GM10266 (cell line): ENCODE measurements around the gene MORN1.

Experiments
- DNase-seq: peaks from one replicate; pipeline ENCODE4 v3.0.0; 2012; ENCODE audit errors: extremely low spot score
- TF ChIP-seq, protein P1 (sequence below): IDR thresholded peaks from 2 replicates; pipeline ENCODE4 v1.5.1; 2012; ENCODE audit warnings: mild to moderate bottlenecking, low read depth; ENCODE audit not compliant: control insufficient read depth, insufficient read depth; ENCODE audit errors: missing control alignments

MORN1 gene

DNA sequence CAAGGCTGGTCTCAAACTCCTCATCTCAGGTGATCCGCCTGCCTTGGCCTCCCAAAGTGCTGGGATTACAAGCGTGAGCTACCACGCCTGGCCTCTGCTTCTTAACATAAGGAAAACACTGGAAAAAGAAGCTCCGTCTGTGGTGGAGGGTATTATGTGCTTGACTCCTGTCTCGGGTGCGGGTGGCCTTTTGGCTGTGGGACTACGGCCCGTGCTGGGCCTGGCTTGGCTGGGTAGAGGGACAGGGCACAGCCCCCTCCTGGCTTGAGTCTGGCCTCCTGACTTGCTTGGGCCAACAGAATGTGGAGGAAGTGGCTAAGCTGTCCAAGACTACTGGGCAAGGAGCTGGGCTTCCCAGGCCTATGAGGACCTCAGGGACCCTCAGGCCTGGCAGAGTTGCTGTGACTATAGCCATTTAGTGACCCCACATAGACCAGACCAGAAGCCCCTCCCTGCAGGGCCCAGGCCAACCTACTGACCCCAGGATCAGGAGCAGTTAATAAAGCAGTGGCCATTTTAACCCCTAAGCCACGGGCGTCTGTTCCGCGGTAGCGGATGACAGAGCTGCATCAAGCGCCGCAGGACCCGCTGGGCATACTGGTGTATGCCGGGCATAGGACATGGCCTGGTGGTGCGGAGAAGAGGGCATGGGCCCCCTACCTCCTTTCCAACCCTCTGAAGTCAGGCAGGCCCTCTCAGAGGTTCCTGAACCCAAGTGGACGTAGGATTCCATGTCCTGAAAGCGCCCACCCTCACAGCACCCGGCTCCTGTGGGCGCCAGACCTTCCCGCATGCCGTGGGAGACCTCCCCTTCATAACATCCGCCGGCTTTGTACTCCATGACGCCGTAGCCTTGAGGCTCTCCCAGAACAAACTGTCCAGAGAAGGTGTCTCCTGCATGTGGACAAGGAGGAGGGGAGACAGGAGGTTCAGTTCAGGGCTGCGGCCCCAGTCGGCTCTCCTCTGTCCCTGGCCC, 4.4 kb downstream of the MORN1 start:
- TF ChIP-seq, protein P1, sequence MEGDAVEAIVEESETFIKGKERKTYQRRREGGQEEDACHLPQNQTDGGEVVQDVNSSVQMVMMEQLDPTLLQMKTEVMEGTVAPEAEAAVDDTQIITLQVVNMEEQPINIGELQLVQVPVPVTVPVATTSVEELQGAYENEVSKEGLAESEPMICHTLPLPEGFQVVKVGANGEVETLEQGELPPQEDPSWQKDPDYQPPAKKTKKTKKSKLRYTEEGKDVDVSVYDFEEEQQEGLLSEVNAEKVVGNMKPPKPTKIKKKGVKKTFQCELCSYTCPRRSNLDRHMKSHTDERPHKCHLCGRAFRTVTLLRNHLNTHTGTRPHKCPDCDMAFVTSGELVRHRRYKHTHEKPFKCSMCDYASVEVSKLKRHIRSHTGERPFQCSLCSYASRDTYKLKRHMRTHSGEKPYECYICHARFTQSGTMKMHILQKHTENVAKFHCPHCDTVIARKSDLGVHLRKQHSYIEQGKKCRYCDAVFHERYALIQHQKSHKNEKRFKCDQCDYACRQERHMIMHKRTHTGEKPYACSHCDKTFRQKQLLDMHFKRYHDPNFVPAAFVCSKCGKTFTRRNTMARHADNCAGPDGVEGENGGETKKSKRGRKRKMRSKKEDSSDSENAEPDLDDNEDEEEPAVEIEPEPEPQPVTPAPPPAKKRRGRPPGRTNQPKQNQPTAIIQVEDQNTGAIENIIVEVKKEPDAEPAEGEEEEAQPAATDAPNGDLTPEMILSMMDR: no peak
- DNase-seq: no peak

DNA sequence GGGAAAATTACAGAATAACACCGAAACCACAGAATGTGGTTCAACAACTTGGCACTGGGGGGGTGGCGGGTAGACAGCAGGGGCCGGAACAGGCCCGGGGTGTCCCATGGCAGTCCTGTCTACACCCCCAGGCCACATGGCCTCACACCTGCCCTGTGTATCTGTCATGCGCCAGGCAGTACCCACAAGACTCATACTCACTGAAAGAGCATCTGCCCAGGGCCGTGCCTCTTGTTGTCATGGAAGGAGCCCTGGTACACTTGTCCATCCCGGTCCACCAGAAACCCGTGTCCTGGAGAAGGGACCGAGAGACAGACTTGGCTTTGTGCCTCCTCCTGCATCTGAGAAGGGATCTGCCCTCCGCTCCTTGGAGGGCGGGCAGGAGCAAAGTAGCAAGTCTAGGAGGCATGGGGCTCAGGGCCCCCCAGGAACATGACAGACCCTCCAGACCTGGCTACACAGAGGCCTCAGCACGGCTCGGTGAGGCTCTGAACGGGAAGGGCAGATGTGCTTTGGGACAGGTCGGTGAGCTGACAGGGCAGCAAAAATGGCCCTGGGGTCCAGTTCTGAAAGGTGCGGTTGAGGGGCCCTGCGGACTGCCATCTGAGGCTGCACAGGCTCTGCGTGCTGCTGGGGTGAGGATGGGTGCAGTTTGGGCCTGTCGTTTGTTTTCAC, 5.6 kb downstream of the MORN1 start:
- TF ChIP-seq, protein P1: no peak
- no peak for DNase-seq

DNA sequence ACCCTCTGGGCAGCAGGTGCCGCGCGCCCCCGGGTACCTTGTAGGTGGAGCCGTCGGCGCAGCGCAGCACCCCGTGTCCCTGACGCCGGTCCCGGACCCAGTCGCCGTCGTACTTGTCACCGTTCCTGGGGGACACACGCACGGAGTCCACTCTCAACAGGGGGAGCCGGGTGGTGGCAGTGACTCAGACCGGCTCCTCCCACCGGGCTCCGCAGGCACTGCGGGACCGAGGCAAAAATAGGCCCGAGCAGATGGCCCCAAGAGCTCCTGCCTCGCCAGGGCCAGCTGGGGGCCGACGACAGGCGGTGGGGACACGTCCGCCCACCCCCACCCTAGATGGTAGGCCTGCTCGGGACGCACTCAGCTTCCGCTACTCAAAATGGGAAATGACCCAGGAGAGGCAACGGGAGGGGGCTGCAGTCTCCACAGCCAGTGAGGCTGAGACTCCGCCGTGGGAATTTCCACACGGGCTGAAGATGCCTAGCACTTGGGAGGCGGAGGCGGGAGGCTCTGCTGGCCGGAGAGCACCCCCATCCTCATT, 6.3 kb downstream of the MORN1 start:
- TF ChIP-seq, protein P1: no peak
- no peak for DNase-seq

DNA sequence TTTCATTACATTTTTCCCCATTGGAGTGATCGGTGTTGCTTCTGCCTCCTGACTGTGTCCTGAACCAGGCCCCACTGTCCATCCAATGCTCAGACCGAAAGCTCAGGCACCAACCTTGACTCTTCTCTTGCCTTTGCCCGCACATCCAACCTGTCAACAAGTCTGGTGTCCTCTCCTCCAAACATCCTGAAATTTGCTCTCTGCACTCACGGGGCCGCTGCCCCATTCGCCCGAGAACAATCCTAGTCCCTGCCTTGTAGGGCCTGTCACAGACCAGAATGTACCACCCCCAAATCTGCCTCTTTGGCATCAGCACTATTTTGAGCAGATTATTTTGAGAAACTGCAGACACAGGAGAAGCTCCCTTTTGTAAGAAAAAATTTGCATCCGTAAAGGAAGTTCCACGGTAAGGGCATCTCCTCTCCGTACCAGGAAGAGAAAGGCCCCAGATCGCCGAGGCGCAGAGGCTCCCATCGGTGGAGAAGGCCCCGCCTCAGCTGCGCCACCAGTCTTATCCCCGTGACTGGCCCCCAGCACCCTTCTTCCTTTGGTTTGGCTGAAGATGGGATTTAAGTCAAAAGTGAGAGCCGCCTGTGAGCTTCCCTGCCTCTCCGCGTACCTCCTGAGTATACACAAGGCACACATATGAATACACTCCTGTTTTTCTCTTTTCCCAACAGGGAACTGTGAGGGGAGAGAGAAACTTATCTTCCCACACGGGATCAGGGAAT, 7.1 kb downstream of the MORN1 start:
- DNase-seq: no peak
- TF ChIP-seq, protein P1: no peak

DNA sequence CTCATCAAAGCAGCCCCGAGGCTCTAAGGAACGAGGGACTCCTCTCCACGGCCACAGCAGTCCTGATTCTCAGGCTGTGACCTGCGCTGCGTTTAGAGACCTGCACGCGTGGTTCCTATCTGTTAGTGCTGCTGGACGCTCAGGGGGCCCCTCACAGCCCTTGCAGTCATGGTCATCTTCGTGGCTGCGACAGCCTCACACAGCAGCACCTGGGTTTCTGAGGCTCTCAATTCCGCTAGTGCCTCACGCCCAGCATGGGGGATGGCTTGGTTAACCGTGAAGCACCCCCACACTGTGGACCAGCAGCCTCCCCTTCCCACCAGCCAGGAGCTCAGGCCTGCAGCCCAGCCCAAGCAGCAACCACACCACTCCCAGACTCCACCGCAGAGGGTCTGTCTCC, 7.8 kb downstream of the MORN1 start:
- no peak for DNase-seq
- TF ChIP-seq, protein P1: no peak

DNA sequence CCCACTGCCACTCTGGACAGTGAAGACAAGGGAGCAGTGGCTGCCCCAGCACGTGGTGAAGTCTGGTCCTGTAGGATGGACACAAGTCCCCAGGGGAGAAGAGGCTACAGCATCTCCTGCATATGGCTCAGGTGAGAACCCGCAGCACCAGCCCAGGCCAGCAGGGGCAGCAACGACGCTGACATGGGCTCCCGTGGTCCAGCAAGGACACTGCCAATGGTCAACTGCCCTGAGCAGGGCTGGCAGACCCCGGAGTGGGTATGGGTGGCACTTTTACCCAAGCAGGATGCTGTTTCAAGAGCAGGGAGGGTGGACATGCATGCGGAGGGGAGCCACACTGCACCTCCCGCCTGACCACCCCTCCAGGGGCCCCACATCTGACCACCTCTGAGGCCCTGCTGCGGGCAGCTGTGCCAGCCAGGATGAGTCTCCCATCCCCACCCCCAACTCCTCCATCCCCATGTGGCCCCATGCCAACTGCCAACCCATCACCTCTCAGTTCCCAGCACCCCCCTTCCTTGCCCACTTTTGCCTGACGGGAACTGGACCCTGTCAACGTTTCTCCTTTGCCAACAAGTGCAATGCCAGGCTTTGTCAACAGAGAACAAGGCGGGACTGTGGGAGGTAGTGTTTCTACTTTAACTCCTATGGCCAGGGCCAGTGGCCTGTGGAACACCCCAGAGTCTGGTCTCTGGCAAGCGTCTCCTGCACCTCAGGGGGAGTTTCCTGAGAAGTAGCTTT, 8.6 kb downstream of the MORN1 start:
- TF ChIP-seq, protein P1: peak; percentile 54

More for the DNA sequence above, 8.6 kb downstream of the MORN1 start:
- peak; percentile 80 for DNase-seq
